ENCODE measurements around the gene MKNK2.

Gene MKNK2

DNA sequence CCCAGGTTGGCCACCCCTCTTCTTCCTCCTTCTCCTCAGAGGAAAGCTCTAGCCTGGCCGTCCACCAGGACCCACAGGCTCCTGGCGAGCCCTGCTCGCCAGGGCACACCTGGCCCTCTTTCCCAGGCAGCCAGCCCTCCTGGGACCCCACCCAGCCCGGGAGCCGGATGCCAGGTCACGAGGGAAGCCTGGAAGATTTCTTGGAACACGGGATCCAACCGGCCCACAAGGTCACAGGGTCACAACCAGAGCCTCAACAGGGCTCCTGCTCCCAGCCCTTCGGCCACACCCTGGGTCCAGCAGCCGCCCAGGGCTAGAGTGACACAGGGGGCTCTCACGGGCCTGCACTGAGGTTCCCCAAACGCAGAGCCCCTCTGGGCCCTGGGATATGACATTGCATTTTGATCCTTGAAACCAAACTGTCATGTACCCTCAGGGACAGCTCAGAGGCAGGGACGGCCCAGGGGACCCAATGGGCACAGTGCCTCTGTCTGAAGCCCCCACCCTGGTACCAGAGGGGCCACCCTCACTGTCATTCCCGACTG, 5.5 kb downstream of the MKNK2 start:
- H3K4me3 ChIP-seq (ENCODE audit: low read depth, low read length) = no peak overlapping the region
- no peak for DNase-seq (ENCODE audit: low read depth)
- TF ChIP-seq, protein P1, sequence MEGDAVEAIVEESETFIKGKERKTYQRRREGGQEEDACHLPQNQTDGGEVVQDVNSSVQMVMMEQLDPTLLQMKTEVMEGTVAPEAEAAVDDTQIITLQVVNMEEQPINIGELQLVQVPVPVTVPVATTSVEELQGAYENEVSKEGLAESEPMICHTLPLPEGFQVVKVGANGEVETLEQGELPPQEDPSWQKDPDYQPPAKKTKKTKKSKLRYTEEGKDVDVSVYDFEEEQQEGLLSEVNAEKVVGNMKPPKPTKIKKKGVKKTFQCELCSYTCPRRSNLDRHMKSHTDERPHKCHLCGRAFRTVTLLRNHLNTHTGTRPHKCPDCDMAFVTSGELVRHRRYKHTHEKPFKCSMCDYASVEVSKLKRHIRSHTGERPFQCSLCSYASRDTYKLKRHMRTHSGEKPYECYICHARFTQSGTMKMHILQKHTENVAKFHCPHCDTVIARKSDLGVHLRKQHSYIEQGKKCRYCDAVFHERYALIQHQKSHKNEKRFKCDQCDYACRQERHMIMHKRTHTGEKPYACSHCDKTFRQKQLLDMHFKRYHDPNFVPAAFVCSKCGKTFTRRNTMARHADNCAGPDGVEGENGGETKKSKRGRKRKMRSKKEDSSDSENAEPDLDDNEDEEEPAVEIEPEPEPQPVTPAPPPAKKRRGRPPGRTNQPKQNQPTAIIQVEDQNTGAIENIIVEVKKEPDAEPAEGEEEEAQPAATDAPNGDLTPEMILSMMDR (IDR thresholded peaks at IDR 0.05; ENCODE audit: control insufficient read depth, extremely low read depth, insufficient read depth) = no peak

DNA sequence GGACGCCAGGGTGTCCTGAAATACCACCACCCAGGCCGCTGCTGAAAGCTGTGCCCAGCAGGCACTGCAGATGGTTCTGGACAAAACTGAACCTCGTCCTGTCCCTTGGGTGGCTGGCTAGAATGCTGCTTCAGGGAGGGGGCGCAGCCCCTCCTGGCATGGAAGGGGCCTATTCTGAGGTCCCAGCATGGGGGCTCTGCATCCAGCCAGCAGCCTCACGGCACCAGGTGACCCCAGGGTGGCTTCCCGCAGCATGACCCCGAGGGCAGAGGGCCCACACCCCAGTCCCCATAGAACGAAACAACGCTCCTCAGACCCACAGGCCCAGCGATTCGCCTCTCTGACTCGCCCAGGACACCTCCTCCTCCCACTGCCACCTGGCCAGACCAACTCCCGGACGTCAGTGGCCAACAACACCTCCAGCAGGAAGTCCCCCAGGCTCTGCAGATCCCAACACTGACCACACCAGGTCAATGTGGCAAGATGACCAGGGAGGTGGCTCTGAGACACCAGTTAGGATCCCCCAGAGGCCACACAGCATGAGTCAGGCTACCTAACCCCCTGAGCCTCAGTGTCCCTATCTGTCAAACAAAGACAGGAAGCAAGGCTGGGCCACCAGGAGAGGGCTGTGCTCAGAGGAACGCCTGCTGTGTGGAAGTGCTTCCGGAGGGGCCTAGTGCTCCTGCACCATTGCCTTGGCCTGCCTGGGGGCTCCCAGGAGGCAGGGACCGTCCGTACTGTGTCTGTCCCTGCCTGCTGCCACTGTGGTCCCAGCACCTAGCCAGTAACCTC, 6.1 kb downstream of the MKNK2 start:
- no peak for DNase-seq (ENCODE audit: low read depth)
- H3K4me3 ChIP-seq (ENCODE audit: low read depth, low read length) = no peak overlapping the region
- TF ChIP-seq, protein P1 (IDR thresholded peaks at IDR 0.05; ENCODE audit: control insufficient read depth, extremely low read depth, insufficient read depth) = no peak

DNA sequence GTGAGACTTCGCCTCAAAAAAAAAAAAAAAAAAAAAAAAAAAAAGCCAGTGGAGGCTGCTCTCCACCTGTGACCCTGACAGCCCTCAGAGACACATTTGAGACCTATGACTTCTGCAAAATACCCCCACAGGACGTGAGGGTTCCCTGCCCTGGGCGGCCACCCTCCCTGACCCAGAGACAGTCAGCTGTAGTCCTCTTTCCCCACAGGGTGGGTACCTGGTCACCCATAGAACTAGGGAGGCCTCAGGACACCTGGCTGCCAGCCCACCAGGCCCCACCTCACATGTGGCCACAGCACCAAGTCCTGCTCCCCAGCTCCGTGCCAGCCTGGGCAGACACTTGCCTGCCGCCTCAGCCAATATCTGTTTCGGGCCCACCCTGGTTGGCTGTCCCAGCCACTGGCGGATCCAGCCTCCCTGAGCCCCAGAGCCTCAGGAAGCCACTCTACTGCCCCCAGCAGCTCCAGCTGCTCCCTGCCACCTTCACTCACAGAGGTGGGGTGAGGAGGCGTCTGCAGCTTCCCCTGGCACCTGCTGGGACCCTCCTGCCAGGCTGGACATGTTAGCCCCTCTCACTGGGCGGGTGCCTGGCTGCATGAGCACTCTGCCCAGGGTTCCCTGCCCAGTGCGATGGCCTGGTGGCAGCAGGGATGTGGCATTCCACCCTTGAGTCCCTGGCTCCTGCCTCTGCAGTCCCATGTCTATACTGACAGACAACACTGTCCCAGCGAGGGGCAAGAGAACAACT, 6.9 kb downstream of the MKNK2 start:
- H3K4me3 ChIP-seq (ENCODE audit: low read depth, low read length) = no peak overlapping the region
- DNase-seq (ENCODE audit: low read depth) = no peak
- TF ChIP-seq, protein P1 (IDR thresholded peaks at IDR 0.05; ENCODE audit: control insufficient read depth, extremely low read depth, insufficient read depth) = no peak

DNA sequence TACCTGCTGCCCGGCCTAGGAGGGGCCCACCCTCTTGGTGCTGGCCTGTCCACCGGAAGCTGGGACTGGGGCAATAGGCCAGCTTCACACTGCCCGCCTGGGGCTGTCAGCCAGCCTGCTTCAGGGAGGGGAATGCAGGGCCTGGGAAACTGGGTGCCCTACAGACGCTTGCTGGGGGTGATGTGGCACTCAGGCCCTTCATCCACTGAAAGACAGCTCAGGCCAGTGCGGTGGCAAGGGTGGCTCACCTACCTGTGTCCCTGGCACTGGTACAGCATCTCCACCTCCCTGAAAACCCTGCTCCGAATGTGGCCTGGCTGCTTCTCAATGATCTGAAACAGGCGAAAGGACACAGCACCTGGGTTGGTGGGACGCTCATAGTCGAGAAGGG, 7.8 kb downstream of the MKNK2 start:
- peak overlapping the region; percentile 17; the same call in 1 of the 2 replicates for H3K4me3 ChIP-seq (ENCODE audit: low read depth, low read length)
- TF ChIP-seq, protein P1 (IDR thresholded peaks at IDR 0.05; ENCODE audit: control insufficient read depth, extremely low read depth, insufficient read depth) = no peak
- DNase-seq (ENCODE audit: low read depth) = no peak

DNA sequence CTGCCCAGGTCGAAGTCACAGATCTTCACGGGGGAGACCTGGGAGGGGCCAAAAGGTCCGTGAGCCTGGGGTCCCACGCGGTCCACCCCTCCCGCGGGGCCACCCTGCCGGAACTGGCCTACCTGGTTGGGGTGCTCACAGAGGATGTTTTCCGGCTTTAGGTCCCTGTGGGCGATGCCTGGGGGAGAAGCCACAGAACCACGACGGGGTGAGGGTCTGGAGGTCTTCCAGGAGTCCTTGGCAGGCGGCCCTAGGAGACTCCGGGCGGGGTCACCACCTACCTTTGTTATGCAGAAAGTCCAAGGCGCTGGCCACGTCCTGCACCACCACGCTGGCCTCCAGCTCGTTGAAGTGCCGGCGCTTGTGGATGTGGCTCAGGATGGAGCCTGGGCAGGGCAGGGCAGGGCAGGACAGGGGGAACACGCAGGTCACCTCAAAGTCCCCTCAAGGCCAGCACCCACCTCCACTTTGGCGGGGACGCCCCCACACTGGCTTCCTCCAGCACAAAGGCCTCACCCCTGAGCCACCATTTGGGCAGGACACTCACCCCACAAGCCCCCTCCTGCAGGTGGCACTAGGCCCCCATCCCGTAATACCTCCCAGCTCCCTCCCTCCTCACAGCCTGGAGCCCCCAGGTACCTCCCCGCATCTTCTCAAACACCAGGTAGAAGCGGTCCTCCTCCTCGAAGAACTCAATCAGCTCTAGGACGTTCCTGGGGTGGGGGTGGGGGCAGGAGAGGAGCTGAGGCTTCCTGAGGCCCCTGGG, 8.4 kb downstream of the MKNK2 start:
- H3K4me3 ChIP-seq (ENCODE audit: low read depth, low read length) = peak overlapping the region; percentile 26; the same call in 1 of the 2 replicates
- DNase-seq (ENCODE audit: low read depth) = no peak
- TF ChIP-seq, protein P1 (IDR thresholded peaks at IDR 0.05; ENCODE audit: control insufficient read depth, extremely low read depth, insufficient read depth) = no peak

DNA sequence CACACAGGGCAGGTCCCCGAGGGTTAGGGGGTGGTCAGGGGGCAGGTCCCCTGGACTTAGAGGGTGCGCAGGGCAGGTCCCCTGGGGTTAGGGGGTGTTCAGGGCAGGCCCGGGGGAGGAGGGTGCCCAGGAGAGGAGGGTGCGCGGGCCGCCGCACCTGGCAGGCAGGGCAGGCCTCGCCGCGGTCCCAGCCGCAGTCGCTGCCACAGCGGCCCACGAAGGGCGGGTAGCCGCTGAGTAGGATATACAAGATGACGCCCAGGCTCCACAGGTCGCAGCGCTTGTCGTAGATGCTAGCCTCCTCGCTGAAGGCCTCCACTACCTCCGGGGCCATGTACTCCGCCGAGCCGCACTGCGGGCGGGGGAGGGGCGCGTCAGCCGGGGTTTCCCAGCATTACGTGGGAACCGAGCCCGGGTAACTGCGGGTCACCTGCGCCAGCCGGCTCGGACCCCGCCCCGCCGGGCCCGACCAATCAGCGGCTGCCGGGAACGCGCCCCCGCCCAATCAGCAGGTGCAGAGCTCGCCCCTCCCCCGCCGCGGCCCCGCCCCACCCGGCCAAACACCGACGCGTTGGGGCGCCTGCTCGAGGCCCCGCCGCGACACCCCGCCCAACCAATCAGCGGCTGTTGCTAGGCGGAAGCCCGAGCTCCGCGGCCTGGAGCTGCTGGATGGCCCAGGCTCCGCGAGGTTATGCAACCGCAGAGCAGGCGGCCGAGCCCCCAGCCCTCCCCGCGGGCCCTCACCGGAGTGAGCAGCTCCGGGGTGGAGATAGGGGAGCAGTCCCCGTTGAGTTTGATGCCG, 9.2 kb downstream of the MKNK2 start:
- DNase-seq (ENCODE audit: low read depth) = peak; percentile 91
- TF ChIP-seq, protein P1 (IDR thresholded peaks at IDR 0.05; ENCODE audit: control insufficient read depth, extremely low read depth, insufficient read depth) = no peak
- H3K4me3 ChIP-seq (ENCODE audit: low read depth, low read length) = peak overlapping the region; percentile 55

Data from LNCaP clone FGC (cell line).